Cardiac muscle cell (in vitro differentiated cells and primary cell): Measurements from ENCODE around the gene ZNF554. TPM values are rescaled to one million over a fixed set of nuclear protein-coding genes. Genes with fewer than 3 reads are reported as not detected.

Experiments used
- DNase-seq, 2 donors: peaks; one replicate each; pipeline versions ENCODE4 v3.0.0 to v3.0.0-alpha.2; 2010 to 2017; ENCODE audit warnings: low read depth in 1 of 2, low spot score in 1 of 2
- H3K27ac ChIP-seq: fragments of 200-600 bp; sonication (generic); 2 replicates; pipeline ENCODE4 v1.5.1; 2016
- H3K27me3 ChIP-seq: fragments of 200-600 bp; sonication (generic); 2 replicates; pipeline ENCODE4 v1.6.0; 2016; ENCODE audit warnings: control low read depth
- H3K36me3 ChIP-seq: fragments of 200-600 bp; sonication (generic); 2 replicates; pipeline ENCODE4 v1.5.1; 2016; ENCODE audit warnings: control low read depth
- H3K4me1 ChIP-seq: fragments of 200-600 bp; sonication (generic); 2 replicates; pipeline ENCODE4 v1.8.1; 2017; ENCODE audit warnings: low read depth, mild to moderate bottlenecking, mixed run types
- H3K4me3 ChIP-seq: fragments of 200-600 bp; sonication (generic); 2 replicates; pipeline ENCODE4 v1.5.1; 2016; ENCODE audit warnings: mild to moderate bottlenecking
- H3K9me3 ChIP-seq: fragments of 200-600 bp; sonication (generic); 2 replicates; pipeline ENCODE4 v1.5.1; 2017; ENCODE audit warnings: low read depth, mild to moderate bottlenecking, control low read depth
- polyA plus RNA-seq: library from polyadenylated mRNA; unstranded; fragments of >200 nt; fragmentation: Nextera tagmentation; extraction: Ambion mirVana; gene quantifications from 2 replicates; pipeline ENCODE4 v1.2.1, GENCODE V29; 2016
- total RNA-seq: library from RNA; depleted of rRNA; stranded (reverse); fragments of >200 nt; gene quantifications from 2 replicates; pipeline ENCODE4 v1.2.3, GENCODE V29; 2016
- TF ChIP-seq, protein P1 (sequence below): IDR thresholded peaks from 2 replicates; pipeline ENCODE4 v1.5.1; 2012; ENCODE audit warnings: low read depth, mild to moderate bottlenecking, low read length

Gene ZNF554
- total and polyA plus RNA-seq, 2 experiments from 2014 or later: 11.1 to 18.2 TPM

GRCh38 chr19:2824129-2824528 lies 4.5 kb downstream of the ZNF554 start:
- no peaks in the 10 kb centered on the region for H3K27me3 ChIP-seq
- no peaks in the 10 kb centered on the region for H3K4me1 ChIP-seq
- no peak overlapping the region for H3K27ac ChIP-seq
- TF ChIP-seq, protein P1, sequence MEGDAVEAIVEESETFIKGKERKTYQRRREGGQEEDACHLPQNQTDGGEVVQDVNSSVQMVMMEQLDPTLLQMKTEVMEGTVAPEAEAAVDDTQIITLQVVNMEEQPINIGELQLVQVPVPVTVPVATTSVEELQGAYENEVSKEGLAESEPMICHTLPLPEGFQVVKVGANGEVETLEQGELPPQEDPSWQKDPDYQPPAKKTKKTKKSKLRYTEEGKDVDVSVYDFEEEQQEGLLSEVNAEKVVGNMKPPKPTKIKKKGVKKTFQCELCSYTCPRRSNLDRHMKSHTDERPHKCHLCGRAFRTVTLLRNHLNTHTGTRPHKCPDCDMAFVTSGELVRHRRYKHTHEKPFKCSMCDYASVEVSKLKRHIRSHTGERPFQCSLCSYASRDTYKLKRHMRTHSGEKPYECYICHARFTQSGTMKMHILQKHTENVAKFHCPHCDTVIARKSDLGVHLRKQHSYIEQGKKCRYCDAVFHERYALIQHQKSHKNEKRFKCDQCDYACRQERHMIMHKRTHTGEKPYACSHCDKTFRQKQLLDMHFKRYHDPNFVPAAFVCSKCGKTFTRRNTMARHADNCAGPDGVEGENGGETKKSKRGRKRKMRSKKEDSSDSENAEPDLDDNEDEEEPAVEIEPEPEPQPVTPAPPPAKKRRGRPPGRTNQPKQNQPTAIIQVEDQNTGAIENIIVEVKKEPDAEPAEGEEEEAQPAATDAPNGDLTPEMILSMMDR: no peak
- H3K36me3 ChIP-seq: peaks cover 4% of the 10 kb centered on the region
- H3K4me3 ChIP-seq: no peak overlapping the region
- no peaks in the 10 kb centered on the region for H3K9me3 ChIP-seq
- DNase-seq: no peak

DNA sequence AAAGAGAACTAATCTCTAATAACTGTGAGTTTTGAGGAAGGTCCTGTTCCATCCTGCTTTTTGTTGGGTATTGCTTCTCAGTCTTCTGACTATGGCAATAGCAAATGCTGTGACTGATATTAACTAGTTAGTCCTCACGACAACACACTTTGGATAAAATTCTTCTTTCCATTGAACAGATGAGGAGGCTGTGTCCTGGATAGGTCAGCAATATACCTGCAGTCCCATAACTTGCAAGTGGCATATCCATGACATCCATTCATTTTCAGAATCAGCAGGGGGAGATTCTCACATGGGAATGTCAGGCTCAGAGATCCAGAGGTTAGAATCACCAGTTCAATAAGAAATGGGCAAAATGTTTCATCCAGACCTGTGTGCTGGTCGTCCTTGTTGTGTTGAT lies 7.4 kb downstream of the ZNF554 start:
- H3K4me1 ChIP-seq: no peaks in the 10 kb centered on the region
- H3K4me3 ChIP-seq: no peak overlapping the region
- no peak for DNase-seq
- H3K36me3 ChIP-seq: peaks cover 4% of the 10 kb centered on the region
- TF ChIP-seq, protein P1: no peak
- H3K9me3 ChIP-seq: no peaks in the 10 kb centered on the region
- H3K27ac ChIP-seq: no peak overlapping the region
- H3K27me3 ChIP-seq: no peaks in the 10 kb centered on the region

DNA sequence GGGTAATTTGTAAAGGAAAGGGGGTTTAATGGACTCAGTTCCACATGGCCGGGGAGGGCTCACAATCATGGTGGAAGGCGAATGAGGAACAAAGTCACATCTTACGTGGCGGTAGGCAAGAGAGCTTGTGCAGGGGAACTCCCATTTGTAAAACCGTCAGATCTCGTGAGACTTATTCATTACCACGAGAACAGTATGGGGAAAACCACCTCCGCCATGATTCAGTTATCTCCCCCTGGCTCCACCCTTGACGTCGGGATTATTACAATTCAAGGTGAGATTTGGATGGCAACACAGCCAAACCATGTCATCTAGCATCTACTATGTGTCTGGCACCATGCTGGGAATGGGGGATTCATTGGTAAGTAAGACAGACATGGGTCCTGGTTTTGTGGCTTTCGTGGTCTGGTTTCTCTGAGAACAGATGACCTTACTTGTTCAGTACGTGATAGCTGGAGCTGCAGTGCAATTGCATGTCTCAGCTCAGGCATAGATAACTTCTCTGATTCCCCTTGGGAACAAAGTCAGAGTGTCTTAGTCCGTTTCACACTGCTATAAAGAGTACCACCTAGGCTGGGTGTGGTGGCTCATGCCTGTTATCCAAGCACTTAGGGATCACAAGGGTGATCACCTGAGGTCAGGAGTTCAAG lies 8.3 kb downstream of the ZNF554 start:
- no peaks in the 10 kb centered on the region for H3K9me3 ChIP-seq

GRCh38 chr19:2834294-2834871 lies 14.7 kb downstream of the ZNF554 start:
- Histone ChIP-seq H3K4me1 (no peaks in the 10 kb centered on the region), H3K27ac (no peak overlapping the region), H3K27me3 (no peaks in the 10 kb centered on the region), H3K4me3 (no peak overlapping the region), H3K36me3 (peaks cover 17% of the 10 kb centered on the region), H3K9me3 (peaks cover 17% of the 10 kb centered on the region)
- no peak for DNase-seq
- TF ChIP-seq, protein P1: no peak

More for the DNA sequence above, 8.3 kb downstream of the ZNF554 start:
- H3K27me3 ChIP-seq: no peaks in the 10 kb centered on the region
- TF ChIP-seq, protein P1: no peak
- H3K4me1 ChIP-seq: no peaks in the 10 kb centered on the region
- DNase-seq: no peak
- no peak overlapping the region for H3K27ac ChIP-seq
- peaks cover 7% of the 10 kb centered on the region for H3K36me3 ChIP-seq
- H3K4me3 ChIP-seq: no peak overlapping the region

DNA sequence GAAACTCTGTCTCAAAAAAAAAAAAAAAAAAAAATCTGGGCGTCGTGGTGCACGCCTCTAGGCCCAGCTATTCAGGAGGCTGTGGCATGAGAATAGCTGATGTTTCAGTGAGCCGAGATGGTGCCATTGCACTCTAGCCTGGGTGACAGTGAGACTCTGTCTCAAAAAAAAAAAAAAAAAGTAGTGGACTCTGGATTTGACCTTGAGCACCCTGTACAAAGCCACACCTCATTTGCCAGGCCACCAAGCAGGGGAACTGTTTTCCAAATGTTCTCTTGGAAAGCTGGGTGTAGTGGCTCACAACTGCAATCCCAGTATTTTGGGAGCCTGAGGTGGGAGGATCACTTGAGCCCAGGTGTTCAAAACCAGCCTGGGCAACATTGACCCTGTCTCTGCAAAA lies 17.8 kb downstream of the ZNF554 start:
- no peak for DNase-seq
- peaks cover 14% of the 10 kb centered on the region for H3K36me3 ChIP-seq
- no peak overlapping the region for H3K4me3 ChIP-seq
- TF ChIP-seq, protein P1: no peak
- no peak overlapping the region for H3K27ac ChIP-seq
- no peaks in the 10 kb centered on the region for H3K4me1 ChIP-seq
- H3K9me3 ChIP-seq: peaks cover 17% of the 10 kb centered on the region
- H3K27me3 ChIP-seq: no peaks in the 10 kb centered on the region
